ENCODE data around the gene RAD51AP2.
"Not testable (repeated sequence)": the region's sequence is repeated elsewhere in the genome, so short reads cannot be mapped to it uniquely, and the experiment has no call there.

RAD51AP2 gene

DNA sequence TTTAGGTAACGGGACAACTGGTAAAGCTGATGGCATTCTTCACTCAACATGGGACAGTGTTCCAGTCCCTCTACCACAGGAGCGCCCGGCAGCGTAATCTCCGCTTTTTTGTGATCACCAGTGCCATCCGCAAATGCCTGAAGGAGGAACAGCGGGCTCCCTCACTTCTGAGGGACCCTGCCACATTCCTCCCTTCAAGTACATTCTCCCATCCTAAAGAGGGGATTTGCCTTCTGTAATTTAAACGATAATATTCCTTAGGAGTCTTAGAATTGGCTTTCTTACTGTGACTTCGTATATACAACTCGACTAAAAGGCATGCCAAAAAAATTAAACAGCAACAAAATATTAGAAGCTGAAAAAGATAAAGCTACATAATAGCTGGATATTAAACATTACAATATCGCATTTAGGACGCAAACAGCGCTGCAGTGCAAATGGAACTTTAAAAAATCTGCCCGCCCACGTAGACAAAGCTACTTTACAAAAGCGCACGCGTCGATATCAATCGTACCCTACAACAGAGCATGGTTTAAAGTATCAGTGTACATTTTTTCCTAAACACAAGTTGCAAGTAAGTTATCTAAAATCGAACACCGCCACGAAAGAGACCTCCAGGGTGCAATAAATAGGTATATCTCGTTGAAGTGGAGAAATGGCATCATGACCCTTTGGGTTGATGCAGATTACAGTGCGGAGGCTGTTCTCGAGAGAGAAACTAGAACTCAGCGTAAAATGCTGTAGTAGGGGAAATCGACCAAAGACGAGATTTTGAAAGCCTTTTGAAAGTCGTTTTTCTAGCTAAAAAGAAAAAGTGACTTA is 20.0 kb upstream of the RAD51AP2 start:
- DNase-seq (ENCODE audit: low read depth): no peak

GRCh38 chr2:17536416-17536815 is 18.2 kb upstream of the RAD51AP2 start:
- no peak for DNase-seq (ENCODE audit: low read depth)

DNA sequence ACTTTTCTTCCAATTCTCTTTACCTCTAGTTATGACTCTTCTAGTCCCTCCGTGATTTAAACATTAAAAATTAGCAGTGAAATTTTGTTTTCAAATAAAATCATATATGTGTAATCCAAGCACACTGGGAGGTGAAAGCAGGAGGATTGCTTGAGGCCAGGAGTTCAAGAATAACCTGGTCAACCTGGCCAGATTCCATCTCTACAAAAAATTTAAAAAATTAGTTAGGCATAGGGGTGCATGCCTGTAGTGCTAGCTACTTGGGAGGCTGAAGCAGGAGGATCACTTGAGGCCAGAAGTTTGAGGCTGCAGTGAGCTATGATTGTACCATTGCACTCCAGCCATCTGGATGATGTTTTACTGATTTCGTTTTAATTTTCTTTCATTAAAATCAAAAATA is 15.3 kb upstream of the RAD51AP2 start:
- no peak for DNase-seq (ENCODE audit: low read depth)

GRCh38 chr2:17529771-17530170 is 11.5 kb upstream of the RAD51AP2 start:
- no peak for DNase-seq (ENCODE audit: low read depth)

DNA sequence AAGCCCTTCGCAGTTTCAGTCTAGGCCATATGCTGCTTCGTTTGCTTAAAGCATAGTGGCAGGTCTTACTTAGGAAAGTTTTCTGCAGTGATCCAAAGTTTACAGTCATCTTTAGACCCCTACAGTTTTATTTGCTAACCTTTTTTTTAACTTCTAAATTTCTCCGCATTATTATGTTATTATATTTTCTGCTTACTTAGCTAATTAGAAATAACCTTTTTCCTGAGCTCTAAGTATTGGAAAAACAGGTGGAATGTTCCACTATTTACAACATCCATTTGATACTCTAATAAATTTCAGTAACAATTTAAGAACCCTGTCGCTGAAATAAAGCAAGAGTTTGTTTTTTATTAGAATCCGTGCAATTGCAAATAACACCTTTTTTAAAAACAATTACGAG is 4.1 kb upstream of the RAD51AP2 start:
- no peak for DNase-seq (ENCODE audit: low read depth)

GRCh38 chr2:17521621-17522020 is 3.4 kb upstream of the RAD51AP2 start:
- DNase-seq (ENCODE audit: low read depth): no peak

- DNase-seq (ENCODE audit: low read depth): no peak
Measured at GRCh38 chr2:17520761-17521160, 2.5 kb upstream of the RAD51AP2 start.

DNA sequence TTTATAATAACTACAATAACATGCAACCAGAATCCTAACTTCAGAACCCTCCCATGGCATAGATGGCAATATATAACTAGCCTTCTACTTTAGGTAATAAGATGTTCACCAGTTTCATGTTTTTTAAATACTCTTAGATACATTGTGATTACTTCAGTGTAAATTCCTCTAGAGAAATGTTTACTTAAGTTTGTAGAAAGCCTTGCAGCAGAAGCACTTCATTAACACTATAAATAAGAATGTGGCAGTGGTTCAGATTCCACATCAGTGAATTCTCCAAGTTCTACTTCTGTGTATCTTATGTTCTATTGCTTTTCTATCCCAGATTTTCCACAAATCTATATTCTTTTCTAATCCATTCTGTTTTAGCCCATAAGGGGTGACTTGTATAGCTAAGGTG is 1.2 kb upstream of the RAD51AP2 start:
- no peak for DNase-seq (ENCODE audit: low read depth)

DNA sequence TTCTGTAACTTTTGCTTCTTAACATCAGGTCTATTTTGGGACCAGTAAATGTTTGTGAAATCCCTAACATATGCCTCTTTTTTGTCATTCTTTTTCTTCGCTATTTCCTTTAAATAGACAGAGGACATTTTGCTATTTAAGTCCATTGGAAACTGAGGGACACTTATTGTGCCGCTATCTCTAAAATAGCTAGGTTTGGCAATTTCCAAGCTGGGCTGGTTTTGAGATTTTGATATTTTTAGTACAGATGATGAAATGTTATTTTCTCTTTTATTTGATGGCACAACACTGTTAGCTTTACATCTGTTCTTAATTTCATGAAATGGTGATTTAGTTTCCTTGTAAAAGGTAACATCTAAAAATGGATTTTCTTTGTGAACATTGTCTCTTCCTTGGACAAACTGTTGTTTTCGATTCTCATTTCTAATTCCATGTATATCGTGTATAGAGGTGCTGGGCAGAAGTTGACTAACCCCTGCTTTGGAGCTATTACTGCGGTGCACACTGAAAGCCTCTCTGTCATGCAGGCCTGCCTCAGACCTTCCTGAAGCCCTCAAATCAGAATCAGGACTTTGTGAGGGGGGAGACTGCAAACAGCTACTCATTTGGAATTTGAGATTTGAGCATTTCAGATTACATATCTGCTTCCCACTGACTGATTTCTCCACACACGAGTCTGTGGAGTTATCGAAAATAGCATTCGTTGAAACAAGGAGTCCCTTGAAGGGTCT is 594 bp downstream of the RAD51AP2 start:
- no peak for DNase-seq (ENCODE audit: low read depth)

- no peak for DNase-seq (ENCODE audit: low read depth)
Measured at GRCh38 chr2:17515652-17516051, 2.6 kb downstream of the RAD51AP2 start.

- DNase-seq (ENCODE audit: low read depth): no peak
Measured at GRCh38 chr2:17506736-17507616, 11.3 kb downstream of the RAD51AP2 start.

- DNase-seq (ENCODE audit: low read depth): no peak
Measured at GRCh38 chr2:17497718-17498117, 20.5 kb downstream of the RAD51AP2 start.

- DNase-seq (ENCODE audit: low read depth): no peak
Measured at GRCh38 chr2:17495590-17495989, 22.6 kb downstream of the RAD51AP2 start.

GRCh38 chr2:17490165-17490564 is 28.1 kb downstream of the RAD51AP2 start:
- DNase-seq (ENCODE audit: low read depth): not testable (repeated sequence)

DNA sequence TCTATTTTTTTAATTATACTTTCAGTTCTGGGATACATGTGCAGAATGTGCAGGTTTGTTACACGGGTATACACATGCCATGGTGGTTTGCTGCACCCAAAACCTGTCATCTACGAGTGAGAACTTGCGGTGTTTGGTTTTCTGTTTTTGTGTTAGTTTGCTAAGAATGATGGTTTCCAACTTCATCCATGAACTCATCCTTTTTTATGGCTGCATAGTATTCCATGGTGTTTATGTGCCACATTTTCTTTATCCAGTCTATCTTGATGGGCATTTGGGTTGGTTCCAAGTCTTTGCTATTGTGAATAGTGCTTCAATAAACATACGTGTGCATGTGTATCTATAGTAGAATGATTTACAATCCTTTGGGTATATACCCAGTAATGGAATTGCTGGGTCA is 29.6 kb downstream of the RAD51AP2 start:
- not testable (repeated sequence) for DNase-seq (ENCODE audit: low read depth)

GRCh38 chr2:17483496-17483895 is 34.7 kb downstream of the RAD51AP2 start:
- DNase-seq (ENCODE audit: low read depth): no peak

DNA sequence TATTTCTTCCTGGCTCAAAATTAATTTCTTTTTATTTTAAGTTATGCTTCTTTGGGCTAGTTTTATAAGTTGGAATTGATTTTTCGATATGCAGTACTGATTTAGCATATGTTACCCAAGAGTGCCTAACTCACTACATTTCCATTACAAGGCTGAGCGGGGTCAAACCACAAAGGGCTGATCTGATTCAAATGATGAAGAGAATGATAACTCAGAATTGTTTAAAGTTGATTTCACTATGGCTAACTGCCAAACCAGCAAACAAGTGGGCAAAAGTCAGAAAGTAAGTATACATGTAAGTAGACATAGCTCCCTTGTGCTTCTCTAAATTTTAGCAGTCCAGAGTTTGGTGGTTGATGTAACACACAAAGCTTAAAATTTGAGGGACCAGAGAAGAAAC is 35.6 kb downstream of the RAD51AP2 start:
- no peak for DNase-seq (ENCODE audit: low read depth)

- no peak for DNase-seq (ENCODE audit: low read depth)
Measured at GRCh38 chr2:17479875-17480274, 38.4 kb downstream of the RAD51AP2 start.

DNA sequence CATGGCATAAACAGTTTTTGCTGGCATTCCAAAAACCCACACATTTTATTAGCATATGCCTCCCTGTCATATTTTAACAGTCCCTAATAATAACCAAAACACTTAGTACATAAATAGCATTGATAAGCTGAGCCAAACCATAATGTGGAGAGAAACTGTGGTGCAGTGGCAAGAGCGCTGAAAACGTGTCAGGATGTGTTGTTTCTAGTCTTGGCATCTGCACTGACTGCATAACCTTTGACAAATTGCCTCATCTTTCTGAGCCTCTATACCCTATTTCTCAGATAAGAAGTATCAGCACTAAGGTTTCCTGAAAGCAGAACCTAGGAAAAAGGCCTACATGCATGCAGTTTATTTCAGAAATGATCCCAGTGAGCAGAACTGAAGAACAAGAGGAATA is 41.4 kb downstream of the RAD51AP2 start:
- no peak for DNase-seq (ENCODE audit: low read depth)

DNA sequence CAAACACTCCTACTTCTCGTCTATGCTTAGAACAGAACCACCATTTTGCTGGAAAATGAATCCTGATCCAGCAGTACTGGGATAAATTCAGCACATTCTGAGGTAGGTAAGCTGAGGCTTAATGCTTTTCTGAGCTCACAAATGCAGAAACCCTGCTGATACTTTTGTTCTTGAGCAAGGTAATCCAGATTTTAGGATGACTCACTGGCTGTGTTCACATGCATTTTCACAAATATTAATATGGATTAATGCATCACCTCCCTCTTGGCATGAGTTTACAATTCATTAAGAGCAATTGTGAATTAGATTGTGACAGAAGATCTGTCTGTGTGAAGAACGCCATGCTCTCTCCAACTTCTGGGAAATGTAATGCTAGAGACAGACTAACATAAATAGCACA is 42.2 kb downstream of the RAD51AP2 start:
- DNase-seq (ENCODE audit: low read depth): no peak

DNA sequence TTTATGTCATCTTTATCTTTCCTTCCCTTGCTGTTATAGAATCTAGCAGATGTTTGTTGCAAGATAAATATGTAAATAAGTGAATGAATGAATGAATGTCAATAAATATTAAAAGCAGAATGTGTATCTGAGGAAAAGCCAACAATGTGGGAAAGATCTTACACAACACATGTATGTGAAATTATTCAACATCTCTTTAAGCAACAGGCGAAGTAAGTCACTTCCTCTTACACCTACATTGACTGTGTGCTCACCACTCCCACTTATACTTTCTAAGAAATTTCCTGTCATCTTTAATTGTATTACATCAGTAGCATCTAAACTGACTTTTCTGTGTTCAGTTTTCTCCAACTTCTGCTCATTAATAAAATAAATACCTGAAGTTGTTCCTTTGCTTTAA is 43.0 kb downstream of the RAD51AP2 start:
- no peak for DNase-seq (ENCODE audit: low read depth)

DNA sequence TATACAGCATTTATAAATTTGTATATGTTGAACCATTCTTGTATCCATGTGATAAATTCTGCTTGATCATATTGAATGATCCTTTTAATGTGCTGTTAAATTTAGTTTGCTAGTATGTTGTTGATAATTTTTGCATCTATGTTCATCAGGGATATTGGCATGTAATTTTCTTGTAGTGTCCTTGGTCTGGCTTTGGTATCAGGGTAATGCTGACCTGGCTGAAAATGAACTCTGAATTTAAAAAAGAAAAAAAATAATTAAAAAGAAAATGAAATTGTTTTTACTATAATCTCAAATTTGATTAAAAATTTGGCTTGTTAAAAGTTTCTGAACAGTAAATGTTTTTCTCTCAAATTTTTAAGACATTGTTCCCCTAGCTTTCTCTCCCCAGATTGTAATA is 46.3 kb downstream of the RAD51AP2 start:
- DNase-seq (ENCODE audit: low read depth): no peak
